Endothelial cell of hepatic sinusoid (primary cell): ENCODE data around the gene AKIRIN1.
"Not testable (repeated sequence)": the region's sequence is repeated elsewhere in the genome, so short reads cannot be mapped to it uniquely, and the experiment has no call there.

ENCODE experiments used
- in situ Hi-C: cut with HindIII; loops from 2 replicates; pipeline ENCODE4 v1.10.0; 2017; ENCODE audit warnings: low sequenced_read_pairs

AKIRIN1 gene

DNA sequence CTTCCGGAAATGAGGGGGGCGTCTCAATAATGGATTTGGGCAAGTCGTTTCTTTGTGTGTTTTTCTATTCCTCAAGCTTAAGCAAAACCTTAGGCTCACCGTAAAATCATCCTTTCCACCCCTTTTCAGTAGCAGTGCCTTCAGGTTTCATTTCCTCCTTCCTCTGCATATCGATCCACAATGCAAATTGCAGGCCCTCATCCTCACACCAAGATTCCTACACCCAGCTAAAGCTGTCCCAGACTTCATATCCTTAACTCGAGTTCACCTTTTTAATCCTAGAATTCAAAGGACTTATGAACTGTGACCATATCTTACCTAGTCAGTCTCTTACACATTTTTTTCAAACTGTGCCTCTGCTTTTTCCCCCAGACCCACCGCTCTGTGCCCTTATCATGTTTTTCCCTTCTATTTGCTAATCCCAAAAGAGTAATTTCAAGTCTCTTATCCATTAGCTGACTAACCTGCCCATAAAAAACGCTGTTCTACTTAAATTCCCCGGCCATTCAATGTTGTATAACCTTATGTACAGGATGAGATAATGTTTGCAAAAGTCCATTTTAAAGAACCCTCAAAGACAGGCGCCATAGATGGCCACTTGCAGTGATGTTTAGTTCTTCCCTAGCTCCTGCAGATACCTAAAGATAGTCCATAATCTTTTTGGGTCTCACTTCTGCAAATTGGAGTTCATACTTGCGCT, 1.5 kb downstream of the AKIRIN1 start:
- in situ Hi-C loops, result no loop called here

DNA sequence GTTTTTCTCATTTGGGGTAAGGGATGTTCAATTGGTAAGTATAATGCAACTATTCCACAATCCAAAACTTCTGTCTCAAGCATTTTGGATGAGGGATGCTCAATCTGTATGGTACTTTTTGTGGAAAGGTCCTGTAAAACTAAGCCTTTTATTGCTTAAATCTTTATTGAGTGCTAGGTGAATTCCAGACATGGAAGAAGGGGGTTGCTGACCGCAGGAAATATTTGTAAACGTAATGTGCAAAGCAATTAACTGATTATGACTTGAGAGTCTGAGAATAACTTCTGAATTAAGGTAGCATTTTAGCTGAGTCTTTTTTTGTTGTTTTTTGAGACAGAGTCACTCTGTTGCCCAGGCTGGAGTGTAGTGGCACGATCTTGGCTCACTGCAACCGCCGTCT, 3.1 kb downstream of the AKIRIN1 start:
- in situ Hi-C loops, result no loop called here

DNA sequence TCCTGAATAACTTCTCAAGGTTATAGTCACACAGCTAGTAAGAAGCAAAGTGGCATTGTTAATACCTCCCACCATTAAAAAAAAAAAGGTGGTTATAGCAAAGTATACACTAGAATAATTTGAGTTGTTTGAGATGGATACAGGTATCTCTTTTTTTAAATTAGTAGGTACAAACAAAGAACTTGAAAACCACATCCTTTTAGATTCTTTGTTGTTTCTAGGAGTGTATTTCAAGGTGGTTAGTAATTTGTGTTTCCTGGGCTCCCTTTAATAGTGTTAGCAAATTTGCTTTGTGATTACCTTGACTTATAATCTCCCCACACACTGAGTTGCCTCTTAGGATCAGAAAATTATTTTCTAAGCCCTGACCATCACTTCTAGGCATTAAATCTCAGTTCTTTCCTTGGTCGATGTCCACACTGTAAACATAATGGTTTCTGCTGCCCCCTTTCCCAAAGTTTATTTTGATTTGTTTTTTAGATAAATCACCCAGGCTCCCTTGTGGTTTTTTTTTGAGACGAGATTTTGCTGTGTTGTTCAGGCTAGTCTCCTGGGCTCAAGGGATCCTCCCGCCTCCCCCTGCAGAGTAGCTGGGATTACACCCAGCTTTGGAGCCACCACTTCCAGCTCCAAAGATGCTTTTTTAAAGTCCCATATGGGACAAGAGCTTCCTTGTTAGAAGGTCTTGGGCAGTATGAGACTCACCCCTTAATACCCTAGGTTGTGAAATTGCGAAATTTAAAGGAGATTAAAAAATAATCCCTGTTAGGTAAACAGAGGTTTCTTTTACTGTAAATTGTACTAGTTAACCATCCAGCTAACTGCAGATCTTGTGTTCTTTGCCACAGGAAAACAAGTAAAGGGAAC, 6.2 kb downstream of the AKIRIN1 start:
- in situ Hi-C loops, result no loop called here

- in situ Hi-C loops, result no loop called here
These were observed 6.8 kb downstream of the AKIRIN1 start for GRCh38 chr1:38997901-38998190.

GRCh38 chr1:39001516-39002421, 10.7 kb downstream of the AKIRIN1 start:
- in situ Hi-C loops, result no loop called here

DNA sequence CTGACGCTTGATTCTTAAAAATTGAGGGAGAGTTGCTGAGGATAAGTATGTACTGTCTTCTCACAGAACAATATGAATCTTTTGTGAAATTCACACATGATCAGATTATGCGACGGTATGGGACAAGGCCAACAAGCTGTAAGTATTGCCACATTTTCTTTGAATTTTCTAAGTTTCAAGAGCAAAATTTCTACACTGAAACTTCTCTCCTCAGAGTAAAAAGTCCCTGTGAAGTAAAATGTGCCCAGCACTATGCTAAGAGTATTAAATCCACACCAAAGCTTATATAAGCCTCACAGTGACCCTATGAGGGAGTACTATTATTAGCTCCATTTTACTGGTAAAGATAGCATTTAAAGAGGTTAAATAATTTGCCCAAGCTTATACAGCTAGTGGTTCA, 12.2 kb downstream of the AKIRIN1 start:
- in situ Hi-C loops, result no loop called here

DNA sequence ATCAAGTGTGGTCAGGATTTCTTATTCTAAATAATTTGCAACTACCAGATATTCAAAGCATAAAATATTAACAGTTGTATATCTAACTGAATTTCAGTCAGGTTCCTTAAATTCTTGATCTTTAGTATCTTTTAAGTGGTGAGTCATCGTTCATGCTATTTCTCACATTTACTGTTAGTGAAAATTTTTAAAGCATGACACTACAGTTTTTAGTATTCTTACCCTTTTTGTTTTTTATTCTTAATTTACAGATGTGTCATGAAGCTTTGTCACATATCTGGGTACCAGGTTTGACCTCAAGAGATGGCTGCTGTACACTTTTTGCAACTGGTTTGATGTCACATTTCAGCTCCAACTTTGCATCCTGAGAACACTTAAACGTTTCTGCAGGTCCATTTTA, 12.7 kb downstream of the AKIRIN1 start:
- in situ Hi-C loops, result no loop called here

GRCh38 chr1:39006287-39006686, 15.2 kb downstream of the AKIRIN1 start:
- in situ Hi-C loops, result no loop called here

DNA sequence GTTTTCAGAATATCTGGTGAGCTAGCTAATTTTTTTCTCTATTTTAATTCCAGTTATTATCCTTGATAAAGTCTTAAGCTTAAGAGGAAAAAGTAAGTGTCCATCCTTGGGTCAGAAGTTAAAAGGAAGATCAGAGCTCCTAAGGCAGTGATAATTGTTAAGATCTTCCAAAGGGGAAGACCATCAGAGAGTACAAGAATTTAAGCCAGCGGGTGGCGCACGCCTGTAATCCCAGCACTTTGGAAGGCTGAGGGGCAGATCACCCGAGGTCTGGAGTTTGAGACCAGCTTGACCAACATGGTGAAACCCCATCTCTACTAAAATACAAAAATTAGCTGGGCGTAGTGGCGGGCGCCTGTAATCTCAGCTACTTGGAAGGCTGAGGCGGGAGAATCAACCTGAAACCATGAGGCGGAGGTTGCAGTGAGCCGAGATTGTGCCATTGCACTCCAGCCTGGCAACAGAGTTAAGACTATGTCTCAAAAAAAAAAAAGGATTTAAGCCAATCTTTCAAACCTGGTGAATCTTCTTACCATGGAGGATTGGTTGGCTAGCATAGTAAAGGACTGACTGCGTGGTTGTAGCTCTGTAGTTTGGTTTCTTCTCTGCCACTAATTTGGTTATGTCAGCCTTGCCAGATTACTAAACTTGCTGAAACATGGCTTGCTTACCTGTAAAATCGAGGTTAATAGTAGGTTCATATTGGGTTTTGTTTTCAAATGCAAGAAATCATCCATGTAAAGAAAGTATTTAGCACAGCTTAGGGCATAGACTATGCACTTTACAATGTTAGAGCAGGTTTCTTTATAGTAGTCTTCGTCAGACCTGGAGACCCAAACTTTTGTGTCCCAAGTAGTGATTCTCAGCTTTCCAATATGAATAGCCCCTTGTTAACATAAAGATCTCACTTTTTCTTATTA, 15.9 kb downstream of the AKIRIN1 start:
- in situ Hi-C loops, result no loop called here

DNA sequence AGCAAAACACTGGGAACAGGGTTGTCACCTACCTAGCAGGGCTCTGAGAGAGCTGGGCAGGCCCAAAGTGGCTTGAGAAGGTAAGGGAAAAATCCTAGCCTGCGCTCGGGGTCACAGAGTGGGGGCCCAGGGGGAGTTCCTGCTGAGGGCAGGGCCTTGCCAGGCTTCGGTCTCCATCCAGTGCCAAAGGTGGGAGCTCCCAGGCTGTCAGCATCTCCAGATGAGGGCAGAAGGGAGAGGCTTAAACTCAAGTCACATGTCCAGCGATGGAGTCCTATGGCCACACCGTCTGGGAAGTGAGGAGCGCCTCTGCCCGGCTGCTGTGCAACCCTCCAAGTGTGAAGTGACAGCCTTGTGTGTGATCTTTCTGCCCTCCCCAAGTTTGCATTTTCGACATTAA, 23.9 kb downstream of the AKIRIN1 start:
- in situ Hi-C loops, result not testable (repeated sequence)

DNA sequence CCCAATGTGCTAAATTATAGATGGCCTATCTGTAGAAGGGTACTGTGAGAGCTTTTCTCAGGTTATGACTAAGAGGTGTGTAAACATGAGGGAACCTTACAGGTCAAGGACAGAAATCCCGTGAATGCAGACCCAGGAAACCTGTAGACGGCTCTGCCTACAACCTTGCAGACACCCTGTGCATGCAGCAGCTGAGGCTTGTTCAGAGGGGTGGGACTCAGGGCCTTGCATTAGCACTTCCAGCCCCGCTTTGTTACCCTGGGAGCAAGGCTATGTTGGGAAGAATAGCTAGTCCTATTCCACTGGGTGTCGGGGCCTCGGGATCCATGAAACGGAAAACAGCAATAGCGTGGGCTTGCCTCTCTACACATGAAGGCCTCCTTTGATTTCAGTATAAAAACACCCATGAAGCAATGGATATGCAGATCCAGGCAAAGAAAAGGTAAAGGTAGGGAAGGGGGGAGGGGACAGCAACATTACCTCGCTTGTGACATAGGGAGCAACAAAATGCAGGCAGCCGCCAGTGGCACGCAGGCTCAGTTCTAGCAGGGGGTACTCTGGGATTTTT, 25.6 kb downstream of the AKIRIN1 start:
- in situ Hi-C loops, result no loop called here

DNA sequence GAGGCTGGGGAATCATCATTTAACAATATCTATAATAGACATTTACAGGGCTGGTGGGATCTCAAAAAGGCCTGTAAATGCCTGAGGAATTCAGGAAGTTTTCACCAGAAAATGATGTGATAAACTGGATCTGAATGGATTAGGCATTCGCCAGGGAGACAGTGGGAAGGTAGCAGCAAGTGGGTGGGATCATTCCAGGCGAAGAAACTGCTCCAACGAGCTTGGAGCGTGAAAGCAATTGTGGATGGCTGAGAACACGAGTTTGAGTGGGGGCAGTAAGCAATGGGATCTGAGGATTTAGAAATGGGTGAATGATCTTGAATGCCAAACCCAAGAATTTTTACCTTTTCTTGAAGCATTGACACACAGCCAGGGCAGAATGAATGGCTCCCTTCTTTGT, 26.2 kb downstream of the AKIRIN1 start:
- in situ Hi-C loops, result no loop called here

GRCh38 chr1:39020494-39020893, 29.4 kb downstream of the AKIRIN1 start:
- in situ Hi-C loops, result not testable (repeated sequence)

GRCh38 chr1:39021426-39021825, 30.4 kb downstream of the AKIRIN1 start:
- in situ Hi-C loops, result no loop called here

- in situ Hi-C loops, result no loop called here
These were observed 32.1 kb downstream of the AKIRIN1 start for GRCh38 chr1:39023140-39023539.

DNA sequence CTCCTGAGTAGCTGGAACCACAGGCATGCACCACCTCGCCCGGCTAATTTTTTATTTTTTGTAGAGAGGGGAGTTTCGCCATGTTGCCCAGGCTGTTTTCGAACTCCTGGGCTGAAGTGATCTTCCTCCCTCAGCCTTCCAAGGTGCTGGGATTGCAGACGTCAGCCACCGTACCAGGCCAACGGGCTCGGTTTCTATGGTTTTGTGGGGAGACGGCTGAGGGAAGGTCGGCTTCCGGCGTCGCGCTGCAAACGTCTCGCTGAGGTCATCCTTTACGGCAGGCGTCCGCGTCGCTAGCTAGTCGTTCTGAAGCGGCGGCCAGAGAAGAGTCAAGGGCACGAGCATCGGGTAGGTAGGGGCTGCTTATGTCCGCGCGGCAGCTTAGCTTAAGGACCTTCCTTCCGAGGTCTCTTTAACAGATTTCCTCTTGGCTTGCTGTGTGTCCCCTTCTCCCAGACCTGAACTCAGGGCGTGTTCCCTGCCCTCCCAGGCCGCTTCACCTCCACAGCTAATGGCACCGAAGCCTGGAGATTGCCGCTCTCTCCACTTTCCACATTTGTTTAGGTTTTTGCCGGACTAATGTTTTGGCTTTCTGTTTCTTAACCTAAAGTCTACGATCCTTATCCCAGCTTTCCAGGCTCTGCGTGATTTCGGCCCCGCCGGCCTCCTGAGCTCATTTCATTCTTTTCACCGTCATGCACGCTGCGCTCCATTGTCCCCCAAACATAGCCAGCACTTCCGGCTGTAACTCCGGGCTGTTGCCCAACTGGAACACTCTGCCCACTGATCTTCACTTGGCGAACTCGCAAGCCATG, 35.2 kb downstream of the AKIRIN1 start, which contains the start of gene NDUFS5:
Gene NDUFS5 (plus strand): TSS at position 300 of the 815 bp plus-strand sequence. CDS start 2,375 bp downstream, outside the sequence.
- in situ Hi-C loops, result no loop called here

DNA sequence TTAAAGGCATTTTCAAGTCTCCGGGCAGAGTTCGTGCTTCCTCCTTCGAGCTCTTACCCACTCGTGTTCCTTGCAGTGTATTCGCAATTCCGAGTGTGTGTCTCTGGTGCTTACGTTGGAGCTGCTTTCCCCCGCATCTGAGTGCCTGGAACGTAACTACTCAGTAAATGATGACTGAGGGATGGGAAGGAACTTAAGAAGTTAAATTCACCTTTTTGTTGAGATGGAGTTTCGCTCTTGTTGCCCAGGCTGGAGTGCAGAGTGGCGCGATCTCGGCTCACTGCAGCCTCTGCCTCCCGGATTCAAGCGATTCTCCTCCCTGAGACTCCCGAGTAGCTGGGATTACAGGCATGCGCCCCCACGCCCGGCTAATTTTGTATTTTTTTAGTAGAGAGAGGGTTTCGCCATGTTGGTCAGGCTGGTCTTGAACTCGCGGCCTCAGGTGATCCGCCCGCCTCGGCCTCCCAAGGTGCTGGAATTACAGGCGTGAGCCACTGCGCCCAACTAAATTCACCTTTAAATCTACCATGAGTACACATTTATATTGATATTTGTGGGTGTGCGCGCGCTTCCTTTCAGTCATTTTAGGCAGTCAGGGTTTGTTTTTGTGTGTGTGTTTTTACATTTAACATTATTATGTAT, 35.9 kb downstream of the AKIRIN1 start:
- in situ Hi-C loops, result no loop called here

- in situ Hi-C loops, result no loop called here
These were observed 43.1 kb downstream of the AKIRIN1 start for GRCh38 chr1:39034114-39034654.
